ENCODE measurements around the gene TIMM29. TPM values are rescaled to one million over a fixed set of nuclear protein-coding genes. Genes with fewer than 3 reads are reported as not detected.

The TIMM29 gene
- total RNA-seq, 2 experiments from 2014 or later = 22.6 to 24.8 TPM

- POLR2A ChIA-PET = no interaction called here
- H3K4me1 Mint-ChIP-seq (ENCODE audit: low read depth) = no peaks in the 10 kb centered on the region
Observed at GRCh38 chr19:10911579-10912363, 16.8 kb upstream of the TIMM29 start.

DNA sequence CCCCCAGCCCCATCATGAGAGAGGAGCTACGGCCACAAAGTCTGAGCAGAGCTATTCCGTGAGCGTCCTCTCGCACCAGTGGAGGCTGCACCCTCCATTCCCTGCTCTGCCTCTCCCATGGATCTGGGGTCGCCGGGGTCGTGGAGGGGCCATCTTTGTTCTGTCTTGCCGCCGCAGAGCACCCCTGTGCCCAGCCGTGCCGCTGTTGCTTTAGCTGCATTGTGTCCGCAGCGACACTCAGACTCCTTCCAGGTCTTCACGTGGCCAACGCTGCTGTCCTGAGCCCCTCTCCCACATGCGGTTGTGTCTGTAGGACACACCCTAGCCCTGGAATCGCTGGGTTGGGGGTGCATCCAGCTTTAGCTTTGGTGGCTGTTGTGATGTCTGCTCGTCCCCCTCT is 16.0 kb upstream of the TIMM29 start:
- Mint-ChIP-seq H3K27me3 (no peaks in the 10 kb centered on the region), H3K4me1 (ENCODE audit: low read depth) (no peaks in the 10 kb centered on the region), H3K36me3 (ENCODE audit: low read depth) (peaks cover 15% of the 10 kb centered on the region), H3K4me3 (no peak overlapping the region), H3K27ac (no peak overlapping the region), H3K9me3 (no peaks in the 10 kb centered on the region)
- DNase-seq (peak in 1 of 14 experiments; percentile 15), ATAC-seq (ENCODE audit: poor library complexity) (no peak)
- Histone ChIP-seq H3K4me1 (ENCODE audit: insufficient read depth, low read length) (no peaks in the 10 kb centered on the region), H3K4me3 (ENCODE audit: low read length) (no peak overlapping the region), H3K27me3 (ENCODE audit: control insufficient read depth in 1 of 2, insufficient read depth in 2 of 2, low read length in 2 of 2) (no peaks in the 10 kb centered on the region), H3K36me3 (ENCODE audit: insufficient read depth, low read length) (peaks cover 44% of the 10 kb centered on the region), H3K9me3 (ENCODE audit: control insufficient read depth in 1 of 2, insufficient read depth in 1 of 2, low read length in 2 of 2) (no peaks in the 10 kb centered on the region), H3K27ac (ENCODE audit: low read depth in 1 of 2, low read length in 2 of 2) (no peak overlapping the region)
- ChIA-PET POLR2A (no interaction called here), CTCF (no interaction called here)
- intact Hi-C loops (cut with DNase I, micrococcal nuclease) = no loop called here
- no peak for TF ChIP-seq CTCF (IDR thresholded peaks at IDR 0.05)

More at GRCh38 chr19:10911579-10912363, 16.8 kb upstream of the TIMM29 start:
- Mint-ChIP-seq H3K27ac (no peak overlapping the region), H3K36me3 (ENCODE audit: low read depth) (peaks cover 18% of the 10 kb centered on the region), H3K4me3 (no peak overlapping the region), H3K9me3 (no peaks in the 10 kb centered on the region), H3K27me3 (no peaks in the 10 kb centered on the region)
- Histone ChIP-seq H3K4me1 (ENCODE audit: insufficient read depth, low read length) (no peaks in the 10 kb centered on the region), H3K27me3 (ENCODE audit: control insufficient read depth in 1 of 2, insufficient read depth in 2 of 2, low read length in 2 of 2) (no peaks in the 10 kb centered on the region), H3K27ac (ENCODE audit: low read depth in 1 of 2, low read length in 2 of 2) (no peak overlapping the region), H3K4me3 (ENCODE audit: low read length) (no peak overlapping the region), H3K9me3 (ENCODE audit: control insufficient read depth in 1 of 2, insufficient read depth in 1 of 2, low read length in 2 of 2) (no peaks in the 10 kb centered on the region), H3K36me3 (ENCODE audit: insufficient read depth, low read length) (peaks cover 43% of the 10 kb centered on the region)
- intact Hi-C loops (cut with DNase I, micrococcal nuclease) = no loop called here
- CTCF ChIA-PET = no interaction called here
- ATAC-seq (ENCODE audit: poor library complexity) (no peak), DNase-seq (peak in 1 of 14 experiments; percentile 11)
- no peak for TF ChIP-seq CTCF (IDR thresholded peaks at IDR 0.05)

DNA sequence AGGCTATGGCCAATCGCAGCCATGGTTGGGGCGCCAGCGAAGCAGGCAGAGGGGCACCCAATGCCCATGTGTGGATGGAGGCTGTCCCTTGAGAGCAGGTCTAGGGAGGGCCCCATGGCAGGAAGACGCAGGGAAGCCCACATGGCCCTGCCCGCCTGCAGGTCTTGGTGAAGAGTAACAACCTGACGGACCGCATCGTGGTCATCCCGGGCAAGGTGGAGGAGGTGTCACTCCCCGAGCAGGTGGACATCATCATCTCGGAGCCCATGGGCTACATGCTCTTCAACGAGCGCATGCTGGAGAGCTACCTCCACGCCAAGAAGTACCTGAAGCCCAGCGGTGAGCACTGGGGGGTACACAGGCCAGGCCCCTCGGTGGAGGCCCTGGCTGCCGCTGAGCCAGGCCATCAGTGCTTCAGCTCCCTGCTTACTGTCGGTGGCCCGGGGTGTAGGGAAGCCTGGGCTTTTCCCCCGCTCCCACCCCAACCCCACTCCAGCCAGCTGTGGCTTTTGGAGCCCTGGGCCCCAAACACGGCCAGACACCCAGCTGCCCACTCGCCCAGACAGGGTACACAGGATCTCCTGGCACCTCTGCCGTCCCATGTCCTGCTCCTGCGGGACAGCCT is 14.8 kb upstream of the TIMM29 start:
- DNase-seq (peak in 1 of 14 experiments; percentile 16), ATAC-seq (ENCODE audit: poor library complexity) (no peak)
- Mint-ChIP-seq H3K36me3 (ENCODE audit: low read depth) (peaks cover 15% of the 10 kb centered on the region), H3K27me3 (no peaks in the 10 kb centered on the region), H3K4me1 (ENCODE audit: low read depth) (no peaks in the 10 kb centered on the region), H3K27ac (no peak overlapping the region), H3K4me3 (no peak overlapping the region), H3K9me3 (no peaks in the 10 kb centered on the region)
- intact Hi-C loops (cut with DNase I, micrococcal nuclease) = no loop called here
- H3K27ac ChIP-seq (ENCODE audit: low read depth in 1 of 2, low read length in 2 of 2) = no peak overlapping the region
- ChIA-PET CTCF (no interaction called here), POLR2A (no interaction called here)
- no peaks in the 10 kb centered on the region for H3K4me1 ChIP-seq (ENCODE audit: insufficient read depth, low read length)
- no peak for TF ChIP-seq CTCF (IDR thresholded peaks at IDR 0.05)
- no peaks in the 10 kb centered on the region for H3K9me3 ChIP-seq (ENCODE audit: control insufficient read depth in 1 of 2, insufficient read depth in 1 of 2, low read length in 2 of 2)
- no peak overlapping the region for H3K4me3 ChIP-seq (ENCODE audit: low read length)
- H3K36me3 ChIP-seq (ENCODE audit: insufficient read depth, low read length) = peaks cover 35% of the 10 kb centered on the region
- H3K27me3 ChIP-seq (ENCODE audit: control insufficient read depth in 1 of 2, insufficient read depth in 2 of 2, low read length in 2 of 2) = no peaks in the 10 kb centered on the region

Data from CD4-positive, alpha-beta T cell (primary cell).